CD14-positive monocyte (primary cell): ENCODE results near the gene PRXL2B. TPM values are rescaled to one million over a fixed set of nuclear protein-coding genes. Genes with fewer than 3 reads are reported as not detected.

Experiments used
- DNase-seq, 3 donors: peaks; one replicate each; pipeline ENCODE4 v3.0.0-alpha.2; 2011 to 2022
- H2AFZ ChIP-seq: 2 replicates; pipeline ENCODE4 v1.6.0; 2012; ENCODE audit warnings: mild to moderate bottlenecking, low read depth, low read length, inconsistent platforms; ENCODE audit not compliant: insufficient read depth, poor library complexity, severe bottlenecking
- H3K27ac ChIP-seq, 2 donors: 1 replicate in 1 of 2; 2 replicates in 1 of 2; pipeline ENCODE4 v1.5.1; 2012 to 2013; ENCODE audit warnings: low read length in 2 of 2, control low read depth in 1 of 2, inconsistent platforms in 1 of 2, low read depth in 1 of 2, mild to moderate bottlenecking in 1 of 2
- H3K27me3 ChIP-seq, 2 donors: one replicate each; pipeline versions ENCODE4 v1.6.0 to v1.6.1; 2011 to 2013; ENCODE audit warnings: low read length in 2 of 2; ENCODE audit not compliant: control insufficient read depth in 2 of 2, insufficient read depth in 2 of 2
- H3K36me3 ChIP-seq, 2 donors: replicated peaks in 1 of 2; 1 replicate in 1 of 2; 2 replicates in 1 of 2; pipeline versions ENCODE4 v1.5.1 to v1.6.1; 2012 to 2013; ENCODE audit warnings: low read length in 2 of 2, control low read depth in 1 of 2, inconsistent platforms in 1 of 2, mild to moderate bottlenecking in 1 of 2; ENCODE audit not compliant: insufficient read depth in 2 of 2, control insufficient read depth in 1 of 2
- H3K4me1 ChIP-seq, 2 donors: 1 replicate in 1 of 2; 2 replicates in 1 of 2; pipeline versions ENCODE4 v1.5.1 to v1.6.1; 2012 to 2013; ENCODE audit warnings: low read length in 2 of 2, control low read depth in 1 of 2, inconsistent platforms in 1 of 2, mild to moderate bottlenecking in 1 of 2, moderate library complexity in 1 of 2; ENCODE audit not compliant: insufficient read depth in 2 of 2, control insufficient read depth in 1 of 2
- H3K4me2 ChIP-seq: replicated peaks from 2 replicates; pipeline ENCODE3; 2012; ENCODE audit warnings: low read length, moderate library complexity, mild to moderate bottlenecking; ENCODE audit not compliant: poor library complexity, severe bottlenecking; ENCODE audit errors: extremely low read depth
- H3K4me3 ChIP-seq, 3 experiments: fragments of 200-600 bp in 1 of 3; sonication (generic) in 1 of 3; replicated peaks in 1 of 3; 1 replicate in 2 of 3; 2 replicates in 1 of 3; pipeline ENCODE4 v1.5.1; 2011 to 2013; ENCODE audit warnings: low read length in 3 of 3, mild to moderate bottlenecking in 3 of 3, control low read depth in 2 of 3, low read depth in 2 of 3, inconsistent platforms in 1 of 3, moderate library complexity in 1 of 3
- H3K79me2 ChIP-seq: 2 replicates; pipeline ENCODE4 v1.6.0; 2012; ENCODE audit warnings: mild to moderate bottlenecking, control low read depth, inconsistent platforms, low read length, moderate library complexity; ENCODE audit not compliant: insufficient read depth
- H3K9ac ChIP-seq: 2 replicates; pipeline ENCODE4 v1.6.0; 2017; ENCODE audit warnings: low read length, mild to moderate bottlenecking; ENCODE audit not compliant: insufficient read depth, poor library complexity, severe bottlenecking
- H3K9me3 ChIP-seq, 2 donors: replicated peaks in 1 of 2; 1 replicate in 1 of 2; 2 replicates in 1 of 2; pipeline versions ENCODE4 v1.5.1 to v1.6.1; 2012 to 2013; ENCODE audit warnings: low read length in 2 of 2, control low read depth in 1 of 2; ENCODE audit not compliant: control insufficient read depth in 1 of 2, insufficient read depth in 1 of 2
- H4K20me1 ChIP-seq: 2 replicates; pipeline ENCODE4 v1.6.0; 2012; ENCODE audit warnings: mild to moderate bottlenecking, low read length, control low read depth, moderate library complexity; ENCODE audit not compliant: insufficient read depth
- H3K27ac Mint-ChIP-seq, 7 donors: one replicate each; pipeline ENCODE4 v1.8.0; 2020; ENCODE audit warnings: mild to moderate bottlenecking in 7 of 7, mixed read lengths in 7 of 7, moderate library complexity in 6 of 7, inconsistent platforms in 2 of 7
- H3K27me3 Mint-ChIP-seq, 3 donors: one replicate each; pipeline ENCODE4 v1.8.0; 2021 to 2022; ENCODE audit warnings: low read depth in 3 of 3, mild to moderate bottlenecking in 3 of 3, mixed read lengths in 3 of 3, moderate library complexity in 3 of 3, inconsistent platforms in 1 of 3
- H3K36me3 Mint-ChIP-seq, 2 donors: one replicate each; pipeline ENCODE4 v1.8.0; 2020; ENCODE audit warnings: mixed read lengths in 2 of 2, inconsistent platforms in 1 of 2, mild to moderate bottlenecking in 1 of 2
- H3K4me1 Mint-ChIP-seq: one replicate; pipeline ENCODE4 v1.8.0; 2020; ENCODE audit warnings: mild to moderate bottlenecking, mixed read lengths
- H3K4me3 Mint-ChIP-seq, 2 donors: one replicate each; pipeline ENCODE4 v1.8.0; 2020; ENCODE audit warnings: mild to moderate bottlenecking in 2 of 2, mixed read lengths in 2 of 2, moderate library complexity in 1 of 2
- H3K9me3 Mint-ChIP-seq, 7 donors: one replicate each; pipeline ENCODE4 v1.8.0; 2020 to 2022; ENCODE audit warnings: mixed read lengths in 7 of 7, mild to moderate bottlenecking in 6 of 7, moderate library complexity in 6 of 7, inconsistent platforms in 2 of 7
- WGBS: methylation state at CpG from one replicate; pipeline ENCODE4 v1.1.5; 2013; ENCODE audit warnings: missing lambda C conversion rate; ENCODE audit not compliant: insufficient coverage; 5-methylcytosine and 5-hydroxymethylcytosine counted together
- intact Hi-C, 2 donors: fragments of 100-400 bp; cut with micrococcal nuclease; formaldehyde crosslinking; loops; one replicate each; pipeline versions ENCODE4 v1.15.0 to v1.15.1; 2023
- polyA plus RNA-seq, 3 donors: library from polyadenylated mRNA; depleted of rRNA in 1 of 3; unstranded in 2 of 3; stranded (reverse) in 1 of 3; fragments of 300-500 nt in 2 of 3; fragments of >200 nt in 1 of 3; fragmentation: Illumina TruSeq in 2 of 3; gene quantifications; 1 replicate in 2 of 3; 2 replicates in 1 of 3; pipeline ENCODE4 v1.2.3, GENCODE V29; 2012 to 2021
- TF ChIP-seq, protein P1 (sequence below): fragments of 200-600 bp; IDR thresholded peaks from one replicate; pipeline ENCODE4 v1.8.0; 2022; ENCODE audit warnings: antibody characterized with exemption, mild to moderate bottlenecking

The PRXL2B gene
- polyA plus RNA-seq, 3 donors, result 3.6 to 8.8 (median 6.0) TPM

DNA sequence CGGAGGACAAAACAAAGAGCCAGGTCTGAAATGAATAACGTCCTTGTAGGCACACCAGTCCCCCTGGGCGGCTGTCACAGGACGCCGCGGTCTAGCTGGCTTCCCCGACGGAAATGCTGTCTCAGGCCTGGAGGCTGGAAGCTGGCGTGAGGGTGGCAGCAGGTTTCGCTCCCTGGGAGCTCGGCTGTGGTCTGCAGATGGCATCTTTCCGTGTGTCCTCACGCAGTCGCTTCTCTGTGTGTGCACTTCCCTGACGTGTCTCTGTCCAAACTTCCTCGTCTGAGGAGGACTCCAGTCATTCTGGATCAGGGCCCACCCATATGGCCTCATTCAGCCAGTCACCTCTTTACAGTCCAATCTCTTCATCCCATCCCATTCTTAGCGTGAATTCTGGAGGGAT, 16.2 kb upstream of the PRXL2B start:
- WGBS, result 71% methylated on average over 16 of the region's 17 CpGs
- H3K4me2 ChIP-seq, result no peak overlapping the region
- no peaks in the 10 kb centered on the region for H3K27me3 ChIP-seq
- peaks cover 10% of the 10 kb centered on the region for H3K4me1 Mint-ChIP-seq
- no peak overlapping the region for H3K27ac ChIP-seq
- peak in 2 of 3 donors; percentile 36 to 70 for DNase-seq
- no peak overlapping the region for H3K4me3 ChIP-seq
- no peak overlapping the region for H3K9ac ChIP-seq
- peaks cover 2 to 6% of the 10 kb centered on the region in 2 donors for H3K4me1 ChIP-seq
- TF ChIP-seq, protein P1, sequence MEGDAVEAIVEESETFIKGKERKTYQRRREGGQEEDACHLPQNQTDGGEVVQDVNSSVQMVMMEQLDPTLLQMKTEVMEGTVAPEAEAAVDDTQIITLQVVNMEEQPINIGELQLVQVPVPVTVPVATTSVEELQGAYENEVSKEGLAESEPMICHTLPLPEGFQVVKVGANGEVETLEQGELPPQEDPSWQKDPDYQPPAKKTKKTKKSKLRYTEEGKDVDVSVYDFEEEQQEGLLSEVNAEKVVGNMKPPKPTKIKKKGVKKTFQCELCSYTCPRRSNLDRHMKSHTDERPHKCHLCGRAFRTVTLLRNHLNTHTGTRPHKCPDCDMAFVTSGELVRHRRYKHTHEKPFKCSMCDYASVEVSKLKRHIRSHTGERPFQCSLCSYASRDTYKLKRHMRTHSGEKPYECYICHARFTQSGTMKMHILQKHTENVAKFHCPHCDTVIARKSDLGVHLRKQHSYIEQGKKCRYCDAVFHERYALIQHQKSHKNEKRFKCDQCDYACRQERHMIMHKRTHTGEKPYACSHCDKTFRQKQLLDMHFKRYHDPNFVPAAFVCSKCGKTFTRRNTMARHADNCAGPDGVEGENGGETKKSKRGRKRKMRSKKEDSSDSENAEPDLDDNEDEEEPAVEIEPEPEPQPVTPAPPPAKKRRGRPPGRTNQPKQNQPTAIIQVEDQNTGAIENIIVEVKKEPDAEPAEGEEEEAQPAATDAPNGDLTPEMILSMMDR, result no peak
- H3K9me3 ChIP-seq, result peaks cover 10 to 14% of the 10 kb centered on the region in 2 donors
- intact Hi-C loops, result no loop called here
- peaks cover 7 to 16% (median 12%) of the 10 kb centered on the region in 7 donors for H3K9me3 Mint-ChIP-seq
- peak overlapping the region; percentile 24 to 47 for H3K4me3 Mint-ChIP-seq
- H2AFZ ChIP-seq, result no peak overlapping the region
- no peaks in the 10 kb centered on the region for H4K20me1 ChIP-seq
- no peaks in the 10 kb centered on the region for H3K36me3 ChIP-seq
- H3K36me3 Mint-ChIP-seq, result peaks cover 3% of the 10 kb centered on the region in 2 donors
- peak overlapping the region in 2 of 7 donors; percentile 18 to 71 for H3K27ac Mint-ChIP-seq
- H3K79me2 ChIP-seq, result no peaks in the 10 kb centered on the region
- peaks cover 0 to 26% (median 8%) of the 10 kb centered on the region in 3 donors for H3K27me3 Mint-ChIP-seq

DNA sequence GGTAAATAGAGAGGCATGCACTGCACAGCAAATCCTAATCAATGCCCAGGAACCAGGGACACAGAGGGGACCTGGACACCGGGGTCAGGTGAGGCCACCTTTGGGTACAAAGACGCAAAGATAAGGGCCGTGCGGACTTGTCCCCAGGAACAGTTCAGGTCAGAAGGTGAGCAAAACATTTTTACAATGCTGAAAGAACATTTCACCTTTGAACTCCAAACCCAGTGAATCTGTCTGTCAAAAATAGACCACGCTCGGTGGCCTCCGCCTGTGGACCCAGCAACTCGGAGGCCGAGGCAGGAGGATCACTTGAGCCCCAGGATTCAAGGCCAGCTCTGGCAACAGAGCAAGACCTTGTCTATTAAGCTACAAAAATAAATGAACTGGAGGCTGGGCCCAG, 15.2 kb upstream of the PRXL2B start:
- Histone ChIP-seq H2AFZ (no peak overlapping the region), H3K4me2 (no peak overlapping the region), H4K20me1 (no peaks in the 10 kb centered on the region), H3K9me3 (peaks cover 10 to 14% of the 10 kb centered on the region in 2 donors), H3K4me1 (peaks cover 12 to 16% of the 10 kb centered on the region in 2 donors), H3K4me3 (no peak overlapping the region), H3K79me2 (no peaks in the 10 kb centered on the region), H3K36me3 (no peaks in the 10 kb centered on the region), H3K27me3 (no peaks in the 10 kb centered on the region), H3K9ac (no peak overlapping the region), H3K27ac (no peak overlapping the region)
- WGBS, result 97% methylated on average over 9 of the region's 9 CpGs
- Mint-ChIP-seq H3K27ac (no peak overlapping the region), H3K9me3 (peaks cover 7 to 16% (median 13%) of the 10 kb centered on the region in 7 donors), H3K4me3 (no peak overlapping the region), H3K27me3 (peaks cover 0 to 26% (median 6%) of the 10 kb centered on the region in 3 donors), H3K36me3 (peaks cover 3% of the 10 kb centered on the region in 2 donors), H3K4me1 (peaks cover 20% of the 10 kb centered on the region)
- intact Hi-C loops, result no loop called here
- TF ChIP-seq, protein P1, result no peak
- no peak for DNase-seq
